Dendritic cell treated with granulocyte-macrophage colony-stimulating factor and Interleukin-4, amounts not matched to agents 40 ng/mL and 50 ng/mL, for 4 days (primary cell): ENCODE measurements around the gene MMP2.
A peak's percentile ranks its signal among the peaks of the same experiment; 100 is the strongest.

ENCODE experiments used
- H3K27ac Mint-ChIP-seq: one replicate; pipeline ENCODE4 v1.8.0; 2022; ENCODE audit warnings: mild to moderate bottlenecking, mixed read lengths
- H3K27me3 Mint-ChIP-seq: one replicate; pipeline ENCODE4 v1.8.0; 2022; ENCODE audit warnings: mild to moderate bottlenecking, mixed read lengths
- H3K36me3 Mint-ChIP-seq: one replicate; pipeline ENCODE4 v1.8.0; 2022; ENCODE audit warnings: low read depth, mixed read lengths
- H3K4me1 Mint-ChIP-seq: one replicate; pipeline ENCODE4 v1.8.0; 2022; ENCODE audit warnings: low read depth, mixed read lengths
- H3K4me3 Mint-ChIP-seq: one replicate; pipeline ENCODE4 v1.8.0; 2022; ENCODE audit warnings: mild to moderate bottlenecking, moderate library complexity, mixed read lengths
- H3K9me3 Mint-ChIP-seq: one replicate; pipeline ENCODE4 v1.8.0; 2022; ENCODE audit warnings: mixed read lengths
- intact Hi-C: fragments of 100-400 bp; cut with micrococcal nuclease; formaldehyde crosslinking; loops from one replicate; pipeline ENCODE4 v1.15.0; 2022

MMP2 gene

DNA sequence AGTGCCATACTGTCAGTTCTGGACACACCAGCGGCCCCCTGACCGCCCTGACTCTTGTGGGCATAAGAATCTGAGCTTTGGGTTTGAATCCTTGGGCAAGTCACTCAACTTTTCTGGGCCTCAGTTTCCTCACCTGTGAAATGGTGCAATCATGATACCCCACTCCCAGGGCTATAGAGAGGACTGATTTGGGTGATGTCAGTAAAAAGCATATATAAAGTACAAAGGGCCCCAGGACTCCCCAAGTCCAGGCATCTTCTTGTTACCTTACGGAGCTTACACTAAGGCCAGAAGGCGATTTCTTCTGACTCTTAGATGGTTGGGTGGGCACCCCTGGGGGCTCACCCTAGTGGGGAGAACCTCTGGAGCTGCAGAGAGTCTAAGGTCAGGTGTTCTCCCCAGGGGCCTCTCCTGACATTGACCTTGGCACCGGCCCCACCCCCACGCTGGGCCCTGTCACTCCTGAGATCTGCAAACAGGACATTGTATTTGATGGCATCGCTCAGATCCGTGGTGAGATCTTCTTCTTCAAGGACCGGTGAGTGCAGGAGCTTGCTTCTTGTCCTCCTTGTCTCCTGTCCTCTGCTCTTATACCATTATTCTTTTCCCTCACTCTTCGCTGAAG is 13.9 kb downstream of the MMP2 start:
- Mint-ChIP-seq H3K36me3 (no peaks in the 10 kb centered on the region), H3K9me3 (no peaks in the 10 kb centered on the region), H3K4me3 (no peak overlapping the region), H3K4me1 (peaks cover 13% of the 10 kb centered on the region), H3K27me3 (peaks cover 4% of the 10 kb centered on the region), H3K27ac (no peak overlapping the region)
- intact Hi-C loops = no loop called here

DNA sequence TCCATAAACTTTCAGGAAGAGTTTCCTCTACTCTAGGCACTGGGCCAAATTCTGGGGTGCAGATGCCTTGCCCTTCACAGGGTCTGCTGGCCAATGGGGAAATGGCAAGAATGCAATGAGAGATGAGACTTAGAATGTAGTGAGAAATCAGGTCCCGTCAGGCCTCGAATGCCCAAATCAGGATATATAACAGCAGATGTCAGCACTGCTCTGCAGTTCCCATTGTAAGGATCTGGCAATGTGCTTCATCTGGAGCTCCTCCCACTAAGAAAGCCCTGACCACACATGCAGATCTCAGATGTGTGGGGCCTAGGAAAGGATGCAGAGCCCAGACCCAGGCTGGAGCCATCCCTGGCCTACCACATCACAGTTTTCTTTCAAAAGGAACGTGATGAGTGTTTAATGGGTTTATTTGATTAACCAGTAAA is 16.0 kb downstream of the MMP2 start:
- Mint-ChIP-seq H3K27me3 (peaks cover 7% of the 10 kb centered on the region), H3K4me1 (peaks cover 27% of the 10 kb centered on the region), H3K9me3 (no peaks in the 10 kb centered on the region), H3K27ac (no peak overlapping the region), H3K4me3 (no peak overlapping the region), H3K36me3 (no peaks in the 10 kb centered on the region)
- intact Hi-C loops = loop anchor here (1.0 to 2.0 kb wide), 4 partner anchors 30 to 208 kb away; no protein-coding TSS in a partner anchor

DNA sequence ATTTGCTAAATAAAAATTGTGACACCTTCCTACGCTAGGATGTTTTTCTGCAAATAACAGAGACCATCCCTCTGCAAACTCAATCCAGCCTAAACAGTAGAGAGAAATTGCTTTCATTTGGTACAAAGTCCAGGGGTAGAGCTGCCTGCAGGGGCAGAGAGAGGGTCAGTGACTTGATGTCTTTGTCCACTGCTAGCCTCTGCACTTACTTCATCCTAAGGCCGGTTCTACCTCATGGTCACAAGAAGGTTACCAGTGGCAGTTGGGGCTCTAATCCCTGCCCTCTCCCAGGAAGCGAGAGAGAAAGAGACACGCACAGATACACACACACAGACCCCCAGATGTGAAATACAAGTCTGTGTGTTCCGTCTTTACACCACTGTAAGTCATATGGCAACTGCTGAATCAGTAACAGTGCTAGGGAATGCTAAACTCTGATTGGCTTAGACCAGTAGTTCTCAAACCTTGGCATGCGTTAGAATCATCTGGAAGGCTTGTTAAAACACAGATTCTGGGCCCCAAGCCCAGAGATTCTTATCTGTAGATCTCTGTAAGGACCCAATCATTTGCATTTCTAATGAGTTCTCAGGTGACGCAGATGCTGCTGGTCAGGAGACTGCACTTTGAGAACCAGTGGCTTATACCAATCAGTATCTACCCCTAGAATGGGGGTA is 16.8 kb downstream of the MMP2 start:
- intact Hi-C loops = loop anchor here (1.0 to 2.0 kb wide), 4 partner anchors 31 to 208 kb away; no protein-coding TSS in a partner anchor
- peaks cover 34% of the 10 kb centered on the region for H3K4me1 Mint-ChIP-seq
- no peak overlapping the region for H3K27ac Mint-ChIP-seq
- no peaks in the 10 kb centered on the region for H3K36me3 Mint-ChIP-seq
- peaks cover 7% of the 10 kb centered on the region for H3K27me3 Mint-ChIP-seq
- no peaks in the 10 kb centered on the region for H3K9me3 Mint-ChIP-seq
- H3K4me3 Mint-ChIP-seq = no peak overlapping the region

DNA sequence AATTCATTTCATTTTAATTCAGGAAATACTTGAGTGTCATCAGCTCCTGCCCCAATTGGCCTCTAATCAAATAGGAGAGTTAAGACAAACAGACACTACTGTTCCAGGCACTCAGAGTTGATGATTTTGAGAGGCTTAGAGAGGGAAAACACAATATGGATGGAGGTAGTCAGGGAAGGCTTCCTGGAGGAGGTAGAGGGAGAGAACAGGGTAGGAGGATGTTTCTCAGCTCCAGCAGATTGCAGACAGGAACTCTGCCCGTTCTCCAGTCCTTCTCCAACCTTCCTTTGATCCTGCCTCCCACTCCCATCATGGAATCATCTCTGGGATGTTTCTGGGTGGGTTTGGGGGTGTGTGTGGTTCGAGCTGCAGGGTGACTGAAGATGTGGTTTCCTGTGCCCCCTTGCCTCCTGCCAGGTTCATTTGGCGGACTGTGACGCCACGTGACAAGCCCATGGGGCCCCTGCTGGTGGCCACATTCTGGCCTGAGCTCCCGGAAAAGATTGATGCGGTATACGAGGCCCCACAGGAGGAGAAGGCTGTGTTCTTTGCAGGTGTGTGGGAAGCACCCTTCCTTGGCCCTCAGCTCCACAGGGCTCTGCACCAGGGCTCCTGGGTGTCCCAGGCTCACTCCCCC is 17.6 kb downstream of the MMP2 start:
- Mint-ChIP-seq H3K4me1 (peaks cover 41% of the 10 kb centered on the region), H3K4me3 (no peak overlapping the region), H3K36me3 (no peaks in the 10 kb centered on the region), H3K27me3 (peaks cover 7% of the 10 kb centered on the region), H3K9me3 (no peaks in the 10 kb centered on the region), H3K27ac (no peak overlapping the region)
- intact Hi-C loops = no loop called here

DNA sequence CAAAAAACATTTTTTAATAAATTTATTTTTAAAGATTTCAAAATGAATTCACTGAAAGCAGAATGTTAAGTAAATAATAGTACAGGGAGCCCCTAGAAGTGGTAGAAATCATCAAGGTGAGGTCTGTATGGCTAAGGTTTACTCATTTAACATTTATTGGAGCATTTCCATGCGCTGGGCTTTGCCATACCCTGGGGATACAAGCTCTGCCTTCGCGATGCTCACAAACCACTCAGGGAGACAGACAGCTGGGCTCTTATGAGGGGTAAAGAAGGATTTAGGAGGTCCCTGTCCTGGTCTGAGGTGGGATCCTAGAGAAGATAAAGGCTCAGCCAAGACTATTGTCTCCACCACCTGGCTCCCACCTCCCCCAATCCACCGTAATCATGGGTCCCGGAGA is 18.6 kb downstream of the MMP2 start:
- Mint-ChIP-seq H3K27ac (no peak overlapping the region), H3K4me1 (peaks cover 42% of the 10 kb centered on the region), H3K9me3 (no peaks in the 10 kb centered on the region), H3K27me3 (peaks cover 7% of the 10 kb centered on the region), H3K4me3 (no peak overlapping the region), H3K36me3 (no peaks in the 10 kb centered on the region)
- intact Hi-C loops = no loop called here

DNA sequence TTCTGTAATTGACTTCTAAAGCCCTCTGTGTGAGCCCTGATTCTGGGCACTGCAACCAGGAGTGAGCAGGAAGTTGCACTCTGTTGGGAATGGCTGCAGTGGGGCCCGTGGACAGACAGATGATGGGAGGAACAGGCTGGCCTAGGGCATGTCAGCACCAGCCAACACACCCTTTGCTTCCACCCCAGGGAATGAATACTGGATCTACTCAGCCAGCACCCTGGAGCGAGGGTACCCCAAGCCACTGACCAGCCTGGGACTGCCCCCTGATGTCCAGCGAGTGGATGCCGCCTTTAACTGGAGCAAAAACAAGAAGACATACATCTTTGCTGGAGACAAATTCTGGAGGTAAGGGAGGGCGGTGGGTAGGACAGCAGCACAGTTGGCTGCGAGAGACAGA is 19.1 kb downstream of the MMP2 start:
- Mint-ChIP-seq H3K27ac (no peak overlapping the region), H3K4me3 (no peak overlapping the region), H3K9me3 (no peaks in the 10 kb centered on the region), H3K4me1 (peaks cover 42% of the 10 kb centered on the region), H3K27me3 (peaks cover 7% of the 10 kb centered on the region), H3K36me3 (no peaks in the 10 kb centered on the region)
- intact Hi-C loops = no loop called here

DNA sequence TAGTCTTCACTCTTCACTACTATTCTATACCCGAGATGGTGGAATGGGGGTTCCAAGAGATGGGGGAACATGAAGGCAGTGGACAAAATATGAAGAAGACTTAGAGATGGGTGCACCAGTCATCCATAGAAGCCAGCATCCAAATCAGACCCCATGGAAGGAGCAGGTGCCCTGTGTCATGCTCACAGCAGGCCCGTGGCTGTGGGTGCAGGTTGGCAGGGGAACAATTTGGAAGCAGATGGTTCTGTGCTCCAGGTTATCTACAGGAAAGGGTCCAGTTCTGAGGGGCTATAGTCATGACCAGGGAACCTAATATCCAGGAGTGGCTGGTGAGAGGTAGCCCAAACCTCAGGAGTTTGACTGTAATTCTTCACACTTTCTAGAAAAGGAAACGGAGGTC is 20.3 kb downstream of the MMP2 start:
- intact Hi-C loops = no loop called here
- Mint-ChIP-seq H3K27ac (peak overlapping the region; percentile 79), H3K4me1 (peaks cover 42% of the 10 kb centered on the region), H3K27me3 (peaks cover 7% of the 10 kb centered on the region), H3K4me3 (no peak overlapping the region), H3K9me3 (no peaks in the 10 kb centered on the region), H3K36me3 (no peaks in the 10 kb centered on the region)

DNA sequence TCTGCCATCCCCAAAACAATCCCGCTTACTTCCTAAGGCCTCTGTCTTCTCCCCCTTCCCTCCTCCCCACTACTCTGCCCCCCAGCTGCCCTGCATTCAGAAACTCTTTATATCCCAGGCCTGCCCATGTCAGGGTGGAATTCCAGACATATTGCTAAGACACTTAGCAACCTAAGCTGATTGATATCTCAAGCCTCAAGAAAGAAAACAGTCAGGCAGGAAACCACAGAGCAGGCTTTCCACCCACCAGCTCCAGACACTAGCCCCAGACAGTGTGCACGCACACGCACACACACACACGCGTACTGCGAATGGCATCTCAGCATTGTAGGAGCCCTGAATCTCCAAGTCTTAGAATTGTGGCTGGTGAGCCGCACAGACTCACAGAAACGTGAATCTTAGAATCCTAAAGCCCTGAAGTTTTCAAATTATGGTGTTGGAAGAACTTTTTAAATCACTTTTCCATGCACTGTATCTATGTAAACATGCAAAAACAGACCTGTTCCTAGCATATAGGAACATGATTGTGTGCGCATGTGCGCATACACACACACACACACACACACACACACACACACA is 21.0 kb downstream of the MMP2 start:
- H3K36me3 Mint-ChIP-seq = no peaks in the 10 kb centered on the region
- intact Hi-C loops = no loop called here
- peaks cover 7% of the 10 kb centered on the region for H3K27me3 Mint-ChIP-seq
- H3K4me3 Mint-ChIP-seq = no peak overlapping the region
- H3K9me3 Mint-ChIP-seq = no peaks in the 10 kb centered on the region
- peaks cover 37% of the 10 kb centered on the region for H3K4me1 Mint-ChIP-seq
- peak overlapping the region; percentile 79 for H3K27ac Mint-ChIP-seq

DNA sequence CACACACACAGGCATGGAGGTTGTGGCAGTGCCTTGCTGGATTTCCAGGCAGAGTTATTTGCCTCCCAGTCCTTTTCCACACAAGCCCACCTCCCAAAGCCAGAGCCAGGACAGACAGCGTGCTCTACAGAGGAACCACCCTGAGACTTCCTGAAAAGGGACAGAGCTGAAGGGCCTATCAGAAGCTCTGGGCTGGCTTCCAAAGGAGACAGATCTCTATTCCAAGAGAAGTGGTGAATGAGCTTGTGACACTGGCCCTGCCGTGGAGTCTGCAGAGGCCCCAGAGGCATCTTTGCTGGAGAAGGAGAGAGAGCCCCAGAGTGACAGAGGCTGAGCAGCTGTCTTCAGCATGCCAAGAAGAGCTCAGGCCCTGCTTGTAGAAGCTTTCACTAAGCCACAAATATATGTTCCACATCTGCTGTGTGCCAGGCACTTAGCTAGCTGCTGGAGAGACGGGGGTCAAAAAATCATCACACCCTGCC is 21.6 kb downstream of the MMP2 start:
- Mint-ChIP-seq H3K9me3 (no peaks in the 10 kb centered on the region), H3K4me3 (no peak overlapping the region), H3K27ac (peak overlapping the region; percentile 79), H3K36me3 (no peaks in the 10 kb centered on the region), H3K27me3 (peaks cover 7% of the 10 kb centered on the region), H3K4me1 (peaks cover 37% of the 10 kb centered on the region)
- intact Hi-C loops = no loop called here

DNA sequence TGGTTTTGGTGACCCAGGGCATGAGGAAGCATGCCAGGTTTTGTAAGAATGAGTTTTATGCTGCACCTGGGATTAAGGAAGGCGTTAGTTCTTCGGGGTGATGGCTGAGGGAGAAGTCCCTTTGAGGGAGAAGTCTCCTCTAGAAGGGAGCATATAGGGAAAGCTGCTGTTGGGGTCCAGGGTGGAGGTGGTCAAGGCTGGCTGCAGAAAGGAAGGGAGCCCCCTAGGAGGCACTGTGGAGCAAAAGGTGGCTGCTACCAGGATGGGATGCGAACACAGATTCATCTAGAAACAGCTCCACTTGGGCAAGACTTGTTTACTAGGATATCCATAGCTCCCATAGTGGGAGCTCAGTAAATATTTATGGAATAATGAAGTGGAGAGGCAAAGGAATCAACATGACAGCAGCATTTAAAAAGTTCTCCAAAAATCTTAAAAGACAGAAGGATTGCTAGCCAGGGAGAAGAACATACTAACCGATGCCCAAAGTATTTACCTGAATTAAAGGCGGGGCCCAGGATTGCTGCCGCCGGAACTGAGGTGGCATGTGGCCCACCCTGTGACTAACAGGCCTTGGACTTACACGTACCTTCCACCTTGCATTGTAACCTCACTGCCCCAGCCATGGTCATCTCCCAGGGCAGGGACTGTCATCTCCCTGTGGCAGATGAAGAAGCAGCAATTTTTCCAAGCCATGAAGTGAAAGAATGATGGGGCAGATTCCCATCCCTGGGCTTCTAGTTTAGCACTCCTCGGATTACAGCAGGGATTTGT is 22.7 kb downstream of the MMP2 start:
- H3K36me3 Mint-ChIP-seq = no peaks in the 10 kb centered on the region
- no peaks in the 10 kb centered on the region for H3K9me3 Mint-ChIP-seq
- no peak overlapping the region for H3K27ac Mint-ChIP-seq
- intact Hi-C loops = no loop called here
- H3K4me1 Mint-ChIP-seq = peaks cover 48% of the 10 kb centered on the region
- H3K4me3 Mint-ChIP-seq = no peak overlapping the region
- H3K27me3 Mint-ChIP-seq = peaks cover 6% of the 10 kb centered on the region

DNA sequence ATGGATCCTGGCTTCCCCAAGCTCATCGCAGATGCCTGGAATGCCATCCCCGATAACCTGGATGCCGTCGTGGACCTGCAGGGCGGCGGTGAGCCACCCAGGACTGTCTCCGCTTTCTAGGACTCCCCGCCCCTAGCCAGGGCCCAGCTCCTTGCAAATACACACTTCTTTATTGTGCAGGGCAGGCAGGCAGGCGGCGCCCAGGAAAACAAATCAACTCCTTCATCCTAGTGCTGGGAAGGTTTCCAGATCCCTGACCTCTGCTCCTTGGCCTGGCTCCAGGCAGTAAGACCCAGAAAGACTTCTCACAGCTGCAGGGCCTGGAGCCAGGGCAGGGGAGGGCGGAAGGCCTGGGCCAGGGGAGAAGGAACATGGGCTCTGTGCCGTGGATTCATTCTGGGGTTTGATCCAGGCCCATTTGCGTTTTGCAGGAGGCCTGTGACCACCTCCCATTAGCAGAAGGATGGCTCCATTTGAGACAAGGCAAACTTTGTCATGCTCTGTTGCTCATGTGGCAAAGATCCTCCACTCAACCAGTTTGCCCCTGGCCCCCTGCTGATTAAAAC is 23.9 kb downstream of the MMP2 start:
- intact Hi-C loops = no loop called here
- Mint-ChIP-seq H3K9me3 (no peaks in the 10 kb centered on the region), H3K4me3 (no peak overlapping the region), H3K27me3 (peaks cover 3% of the 10 kb centered on the region), H3K36me3 (no peaks in the 10 kb centered on the region), H3K27ac (no peak overlapping the region), H3K4me1 (peaks cover 52% of the 10 kb centered on the region)

DNA sequence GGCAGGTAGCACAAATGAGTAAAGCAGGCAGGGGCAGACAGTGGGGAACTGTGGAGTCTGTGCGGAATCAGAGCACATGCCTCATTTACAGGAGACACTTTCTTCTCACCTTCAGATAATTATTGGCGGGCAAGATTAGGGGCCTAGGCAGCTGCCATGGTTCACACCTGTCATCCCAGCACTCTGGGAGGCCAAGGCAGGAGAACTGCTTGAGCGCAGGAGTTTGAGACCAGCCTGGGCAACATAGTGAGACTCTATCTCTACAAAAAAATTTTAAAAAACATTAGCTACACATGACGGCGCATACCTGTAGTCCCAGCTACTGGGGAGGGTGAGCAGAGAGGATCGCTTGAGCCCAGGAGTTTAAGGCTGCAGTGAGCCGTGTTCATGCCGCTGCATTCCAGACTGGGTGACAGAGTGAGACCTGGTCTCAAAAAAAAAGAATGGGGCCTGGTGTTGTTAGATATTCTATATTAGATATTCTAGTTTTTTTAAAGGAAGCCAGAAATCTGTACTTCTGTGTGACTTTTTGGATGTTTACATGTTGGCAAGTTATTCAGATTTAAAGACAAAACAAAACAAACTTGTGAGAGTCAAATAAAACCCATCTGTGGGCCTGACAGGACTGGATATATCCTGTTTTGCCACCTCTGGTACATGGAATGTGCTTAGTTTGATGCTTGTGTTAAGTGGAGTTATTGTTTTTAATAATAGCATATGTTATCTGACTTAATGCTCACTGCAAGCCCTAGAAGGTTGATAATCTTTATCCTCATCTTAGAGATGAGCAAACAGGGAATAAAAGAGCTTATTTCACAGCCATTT is 24.9 kb downstream of the MMP2 start:
- H3K27me3 Mint-ChIP-seq = no peaks in the 10 kb centered on the region
- peaks cover 55% of the 10 kb centered on the region for H3K4me1 Mint-ChIP-seq
- no peak overlapping the region for H3K27ac Mint-ChIP-seq
- no peaks in the 10 kb centered on the region for H3K9me3 Mint-ChIP-seq
- H3K36me3 Mint-ChIP-seq = peaks cover under 1% of the 10 kb centered on the region
- H3K4me3 Mint-ChIP-seq = no peak overlapping the region
- intact Hi-C loops = no loop called here
